K562 (cell line): Measurements from ENCODE around the gene CHRNA9. TPM values are rescaled to one million over a fixed set of nuclear protein-coding genes. Genes with fewer than 3 reads are reported as not detected.

Source experiments
- ATAC-seq: fragments of 200-7000 bp; cut with Tn5 transposase; 3 replicates; pipeline ENCODE4 v1.9.1; 2020; ENCODE audit warnings: moderate library complexity
- BruUV-seq: library from RNA; stranded (reverse); fragments of 400-500 nt; replicated peaks from 2 replicates; lab custom pipeline; 2021; lab: Mats Ljungman, UMichigan
- CTCF ChIA-PET: fragments of 300-600 bp; formaldehyde crosslinking; extraction: SDS; loops from one replicate; lab custom pipeline; 2021; ENCODE audit warnings: low intra/inter-chr PET ratio; lab: Yijun Ruan, JAX
- POLR2A ChIA-PET: fragments of 300-600, 350-650 bp; sonication (Branson Sonifier 250); formaldehyde crosslinking; extraction: SDS; loops from one replicate; lab custom pipeline; 2021; ENCODE audit warnings: antibody characterized with exemption, inconsistent platforms; lab: Yijun Ruan, JAX
- DNase-seq, 4 experiments: peaks; one replicate each; pipeline versions ENCODE4 v3.0.0 to v3.0.0-alpha.2; 2011 to 2018; ENCODE audit warnings: low spot score in 3 of 4, mixed read lengths in 3 of 4; ENCODE audit errors: extremely low read depth in 1 of 4
- FAIRE-seq: peaks from 2 replicates; lab custom pipeline; 2011; peaks lifted over from hg19 to GRCh38; lab: Jason Lieb, UNC
- H2AFZ ChIP-seq: 2 replicates; pipeline ENCODE4 v1.6.0; 2011; ENCODE audit warnings: low read depth, low read length, control low read depth, inconsistent platforms
- H3K27ac ChIP-seq: fragments of 200-600 bp; 3 replicates; pipeline ENCODE4 v1.8.0; 2011; ENCODE audit warnings: low read depth, mild to moderate bottlenecking, control low read depth, inconsistent platforms, low read length, moderate library complexity, mixed read lengths; ENCODE audit errors: extremely low read depth
- H3K27me3 ChIP-seq, 2 experiments: fragments of 300-600 bp in 1 of 2; 2 replicates in 1 of 2; 3 replicates in 1 of 2; pipeline versions ENCODE4 v1.6.0 to v1.8.0; 2011; ENCODE audit warnings: inconsistent platforms in 2 of 2, low read length in 2 of 2, mild to moderate bottlenecking in 1 of 2, mixed read lengths in 1 of 2, moderate library complexity in 1 of 2; ENCODE audit not compliant: control insufficient read depth in 2 of 2, insufficient read depth in 2 of 2
- H3K36me3 ChIP-seq: fragments of 300-600 bp; 3 replicates; pipeline ENCODE4 v1.8.0; 2011; ENCODE audit warnings: mild to moderate bottlenecking, low read length, inconsistent platforms; ENCODE audit not compliant: control insufficient read depth, insufficient read depth
- H3K4me1 ChIP-seq, 2 experiments: fragments of 200-600 bp in 1 of 2; replicated peaks in 1 of 2; 2 replicates in 1 of 2; 3 replicates in 1 of 2; pipeline versions ENCODE4 v1.5.1 to v1.8.0; 2011; ENCODE audit warnings: inconsistent platforms in 2 of 2, low read length in 2 of 2, mild to moderate bottlenecking in 1 of 2, mixed read lengths in 1 of 2, moderate library complexity in 1 of 2; ENCODE audit not compliant: control insufficient read depth in 2 of 2, insufficient read depth in 2 of 2
- H3K4me2 ChIP-seq: 2 replicates; pipeline ENCODE4 v1.6.1; 2011; ENCODE audit warnings: low read length, control low read depth, inconsistent platforms, mixed read lengths; ENCODE audit not compliant: insufficient read depth
- H3K4me3 ChIP-seq: fragments of 200-600 bp; sonication (generic), shearing (Covaris generic); 2 replicates; pipeline ENCODE4 v1.5.1; 2016; ENCODE audit warnings: control low read depth, inconsistent platforms
- H3K79me2 ChIP-seq: fragments of 200-600 bp; 3 replicates; pipeline ENCODE4 v1.8.0; 2011; ENCODE audit warnings: low read length, inconsistent platforms; ENCODE audit not compliant: control insufficient read depth, insufficient read depth
- H3K9ac ChIP-seq, 2 experiments: 2 replicates each; pipeline versions ENCODE4 v1.6.0 to v1.6.1; 2011; ENCODE audit warnings: low read depth in 2 of 2, low read length in 2 of 2, control low read depth in 1 of 2, inconsistent platforms in 1 of 2, mild to moderate bottlenecking in 1 of 2, mixed read lengths in 1 of 2; ENCODE audit not compliant: insufficient read depth in 1 of 2
- H3K9me1 ChIP-seq: one replicate; pipeline ENCODE4 v1.6.0; 2011; ENCODE audit warnings: inconsistent platforms, mild to moderate bottlenecking, low read length, moderate library complexity; ENCODE audit not compliant: control insufficient read depth, insufficient read depth
- H3K9me3 ChIP-seq: replicated peaks from 2 replicates; pipeline ENCODE4 v1.5.1; 2011; ENCODE audit warnings: low read depth, low read length, inconsistent platforms; ENCODE audit not compliant: control insufficient read depth, insufficient read depth
- H4K20me1 ChIP-seq: replicated peaks from 2 replicates; pipeline ENCODE4 v1.6.1; 2011; ENCODE audit warnings: low read length, inconsistent platforms, mixed read lengths; ENCODE audit not compliant: control insufficient read depth, insufficient read depth
- CEBPG ChIP-seq, 3 experiments: fragments of 200-800 bp in 1 of 3; sonication (Bioruptor generic) in 1 of 3; sonication (generic) in 1 of 3; formaldehyde crosslinking in 1 of 3; IDR thresholded peaks in 2 of 3; conservative IDR thresholded peaks in 1 of 3; 2 replicates each; pipeline versions ENCODE4 v1.6.1 to v1.8.0; 2016 to 2022; ENCODE audit warnings: missing compliant biosample characterization in 2 of 3, missing genetic modification characterization in 2 of 3, mild to moderate bottlenecking in 1 of 3, missing genetic modification reagents in 1 of 3
- GATAD2B ChIP-seq: fragments of 450-650 bp; IDR thresholded peaks from 2 replicates; pipeline ENCODE4 v1.6.1; 2017; ENCODE audit warnings: mild to moderate bottlenecking, borderline replicate concordance
- MYC ChIP-seq, 2 experiments: fragments of 250-450 bp in 1 of 2; sonication (Bioruptor Pico) in 1 of 2; IDR thresholded peaks; 2 replicates each; pipeline versions ENCODE4 v1.5.1 to v1.6.1; 2012 to 2021; ENCODE audit warnings: low read depth in 2 of 2, borderline replicate concordance in 1 of 2, improper control_type of control experiment in 1 of 2, low read length in 1 of 2, mild to moderate bottlenecking in 1 of 2, moderate library complexity in 1 of 2
- RERE ChIP-seq: sonication (generic); formaldehyde crosslinking; IDR thresholded peaks from 2 replicates; pipeline ENCODE4 v1.8.0; 2023; ENCODE audit warnings: missing genetic modification reagents, mild to moderate bottlenecking, borderline replicate concordance
- SREBF1 ChIP-seq: fragments of 150-350 bp; IDR thresholded peaks from 2 replicates; pipeline ENCODE4 v1.6.1; 2014; ENCODE audit warnings: antibody characterized with exemption, low read depth, low read length, borderline replicate concordance
- SREBF2 ChIP-seq: sonication (generic); formaldehyde crosslinking; IDR thresholded peaks from 2 replicates; pipeline ENCODE4 v1.4.0; 2020; ENCODE audit warnings: mild to moderate bottlenecking, missing genetic modification reagents
- YBX1 ChIP-seq: fragments of 450-650 bp; IDR thresholded peaks from 2 replicates; pipeline ENCODE4 v1.7.1; 2016; ENCODE audit warnings: mild to moderate bottlenecking
- ZBTB49 ChIP-seq: sonication (generic); formaldehyde crosslinking; IDR thresholded peaks from 2 replicates; pipeline ENCODE4 v1.8.0; 2022; ENCODE audit warnings: missing genetic modification reagents, mild to moderate bottlenecking, borderline replicate concordance
- ZKSCAN8 ChIP-seq: fragments of 200-800 bp; sonication (Bioruptor generic); IDR thresholded peaks from 2 replicates; pipeline ENCODE4 v1.6.1; 2016; ENCODE audit warnings: missing genetic modification characterization, missing compliant biosample characterization
- ZNF561 ChIP-seq: fragments of 450-650 bp; formaldehyde crosslinking; conservative IDR thresholded peaks from 2 replicates; pipeline ENCODE4 v1.4.0; 2020; ENCODE audit warnings: mild to moderate bottlenecking, moderate library complexity
- ZNF639 ChIP-seq, 2 experiments: fragments of 200-800 bp in 1 of 2; sonication (Bioruptor generic) in 1 of 2; sonication (generic) in 1 of 2; formaldehyde crosslinking in 1 of 2; IDR thresholded peaks in 1 of 2; conservative IDR thresholded peaks in 1 of 2; 2 replicates each; pipeline versions ENCODE4 v1.5.0 to v1.6.1; 2016 to 2020; ENCODE audit warnings: missing compliant biosample characterization in 1 of 2, missing genetic modification characterization in 1 of 2, missing genetic modification reagents in 1 of 2
- WGBS: fragments of 100-300 bp; shearing (Covaris generic); methylation state at CpG from one replicate; pipeline ENCODE4 v1.1.6; 2016; ENCODE audit warnings: low coverage, mixed read lengths; ENCODE audit not compliant: insufficient coverage; ENCODE audit errors: missing lambda C conversion rate; 5-methylcytosine and 5-hydroxymethylcytosine counted together
- in situ Hi-C: fragments of 300-500 bp; cut with MboI; formaldehyde crosslinking; loops from 4 replicates; pipeline ENCODE4 v1.15.0; 2018; ENCODE audit warnings: inconsistent platforms, mixed read lengths
- intact Hi-C: fragments of 100-400 bp; cut with micrococcal nuclease; formaldehyde crosslinking; loops from 2 replicates; pipeline ENCODE4 v1.14.2; 2022
- polyA plus RNA-seq, 8 experiments: library from polyadenylated mRNA; depleted of rRNA in 4 of 8; stranded (reverse) in 5 of 8; unstranded in 3 of 8; fragments of >200 nt; fragmentation: Nextera tagmentation in 2 of 8; fragmentation: Illumina TruSeq in 1 of 8; extraction: Ambion mirVana in 2 of 8; extraction: Trizol in 1 of 8; gene quantifications; 2 replicates each; pipeline versions ENCODE4 v1.2.1 to v1.2.3, GENCODE V29; 2011 to 2014; ENCODE audit warnings: inconsistent platforms in 1 of 8, missing spikeins in 1 of 8
- total RNA-seq, 7 experiments: library from RNA; depleted of rRNA in 6 of 7; stranded (reverse); fragments of >200 nt in 6 of 7; fragmentation: Illumina TruSeq in 2 of 7; extraction: Trizol in 2 of 7; gene quantifications; 2 replicates each; pipeline versions ENCODE4 v1.2.1 to v1.2.3, GENCODE V29; 2011 to 2021; ENCODE audit warnings: low replicate concordance in 1 of 7

CHRNA9 gene
- total and polyA plus RNA-seq, 9 of the 15 experiments (the other 6 are each of a cell fraction or from before 2014, with no cell fraction given) = not detected

GRCh38 chr4:40402556-40402955, 67.4 kb downstream of the CHRNA9 start:
- Histone ChIP-seq H3K4me3 (no peak overlapping the region), H3K79me2 (no peaks in the 10 kb centered on the region), H3K27me3 (peaks cover 22 to 24% of the 10 kb centered on the region in 2 experiments; a peak in 4 of 5 replicates), H2AFZ (no peak overlapping the region), H3K27ac (no peak overlapping the region), H3K4me2 (no peak overlapping the region), H3K36me3 (no peaks in the 10 kb centered on the region), H3K9me1 (no peaks in the 10 kb centered on the region), H3K9me3 (no peaks in the 10 kb centered on the region), H3K9ac (no peak overlapping the region), H3K4me1 (no peaks in the 10 kb centered on the region), H4K20me1 (no peaks in the 10 kb centered on the region; the same call in 1 of the 2 replicates)
- ATAC-seq = no peak
- CTCF ChIA-PET = no interaction called here
- no TSS peak for BruUV-seq
- 0% methylated on average over 1 of the region's 1 CpG for WGBS
- in situ Hi-C loops = no loop called here
- intact Hi-C loops = no loop called here
- no peak for FAIRE-seq
- POLR2A ChIA-PET = no interaction called here
- no peak for DNase-seq
- TF ChIP-seq MYC (IDR thresholded peaks at IDR 0.05; ENCODE audit: low read depth, low read length) = no peak
- no peak for TF ChIP-seq MYC (CRISPR knock-in tag; IDR thresholded peaks at IDR 0.05; ENCODE audit: borderline replicate concordance, low read depth)
- TF ChIP-seq SREBF2 (CRISPR knock-in tag) = no peak
- TF ChIP-seq CEBPG (CRISPR knock-in tag; IDR thresholded peaks at IDR 0.05) = no peak
- no peak for TF ChIP-seq CEBPG (tag; conservative IDR thresholded peaks at IDR 0.05 in 1 of 2, IDR thresholded peaks at IDR 0.05 in 1 of 2)
- TF ChIP-seq YBX1 = no peak
- TF ChIP-seq RERE (CRISPR knock-in tag) = no peak
- TF ChIP-seq ZNF639 (CRISPR knock-in tag; conservative IDR thresholded peaks at IDR 0.05 in 1 of 2, IDR thresholded peaks at IDR 0.05 in 1 of 2) = no peak
- no peak for TF ChIP-seq ZBTB49 (CRISPR knock-in tag)
- TF ChIP-seq ZKSCAN8 (CRISPR knock-in tag) = no peak
- no peak for TF ChIP-seq GATAD2B
- no peak for TF ChIP-seq ZNF561 (CRISPR knock-in tag)
- TF ChIP-seq SREBF1 = no peak
